HepG2 (cell line): Measurements from ENCODE around the gene NGEF. TPM values are rescaled to one million over a fixed set of nuclear protein-coding genes. Genes with fewer than 3 reads are reported as not detected.
A peak's percentile ranks its signal among the peaks of the same experiment; 100 is the strongest.

Source experiments
- ATAC-seq: fragments of 200-7000 bp; cut with Tn5 transposase; 3 replicates; pipeline ENCODE4 v1.9.1; 2020; ENCODE audit warnings: mild to moderate bottlenecking, moderate library complexity
- BruUV-seq: library from RNA; stranded (reverse); fragments of 400-500 nt; replicated peaks from 2 replicates; lab custom pipeline; 2021; lab: Mats Ljungman, UMichigan
- CTCF ChIA-PET: fragments of 300-600 bp; formaldehyde crosslinking; extraction: SDS; loops from one replicate; lab custom pipeline; 2021; ENCODE audit warnings: low total read pairs, inconsistent platforms, low intra/inter-chr PET ratio; lab: Yijun Ruan, JAX
- POLR2A ChIA-PET: fragments of 350-600 bp; sonication (Branson Sonifier 250); formaldehyde crosslinking; loops from one replicate; lab custom pipeline; 2020; ENCODE audit warnings: antibody characterized with exemption, inconsistent platforms; lab: Yijun Ruan, JAX
- DNase-seq: peaks from one replicate; pipeline ENCODE4 v3.0.0-alpha.2; 2015; ENCODE audit warnings: low spot score
- FAIRE-seq: peaks from 3 replicates; lab custom pipeline; 2011; peaks lifted over from hg19 to GRCh38; lab: Jason Lieb, UNC
- H2AFZ ChIP-seq: one replicate; pipeline ENCODE4 v1.6.1; 2011; ENCODE audit warnings: low read length, inconsistent platforms
- H3K27ac ChIP-seq: fragments of 300-600 bp; 3 replicates; pipeline ENCODE4 v1.8.0; 2011; ENCODE audit warnings: mixed run types, mild to moderate bottlenecking, mixed read lengths, low read length, inconsistent platforms; ENCODE audit not compliant: insufficient read depth; ENCODE audit errors: extremely low read length
- H3K27me3 ChIP-seq, 2 experiments: fragments of 200-600 bp in 1 of 2; 2 replicates in 1 of 2; 3 replicates in 1 of 2; pipeline versions ENCODE4 v1.6.0 to v1.8.0; 2011; ENCODE audit warnings: low read length in 2 of 2, mild to moderate bottlenecking in 2 of 2, moderate library complexity in 2 of 2, inconsistent platforms in 1 of 2; ENCODE audit not compliant: insufficient read depth in 2 of 2, control insufficient read depth in 1 of 2
- H3K36me3 ChIP-seq, 2 experiments: fragments of 200-600 bp in 1 of 2; replicated peaks in 1 of 2; 2 replicates in 1 of 2; 3 replicates in 1 of 2; pipeline versions ENCODE4 v1.5.1 to v1.8.0; 2011; ENCODE audit warnings: low read length in 2 of 2, inconsistent platforms in 1 of 2; ENCODE audit not compliant: insufficient read depth in 2 of 2, control insufficient read depth in 1 of 2
- H3K4me1 ChIP-seq: 2 replicates; pipeline ENCODE4 v1.5.1; 2012; ENCODE audit warnings: low read length, inconsistent platforms; ENCODE audit not compliant: insufficient read depth
- H3K4me2 ChIP-seq: 2 replicates; pipeline ENCODE4 v1.6.0; 2011; ENCODE audit warnings: low read depth, low read length, inconsistent platforms
- H3K4me3 ChIP-seq, 3 experiments: fragments of 200-600 bp in 1 of 3; sonication (generic), shearing (Covaris generic) in 1 of 3; replicated peaks in 1 of 3; 2 replicates each; pipeline ENCODE4 v1.5.1; 2011 to 2016; ENCODE audit warnings: low read length in 3 of 3, inconsistent platforms in 2 of 3, low read depth in 2 of 3, mild to moderate bottlenecking in 2 of 3, control low read depth in 1 of 3, mixed read lengths in 1 of 3; ENCODE audit not compliant: insufficient read depth in 1 of 3
- H3K79me2 ChIP-seq: one replicate; pipeline ENCODE4 v1.6.1; 2011; ENCODE audit warnings: low read length, inconsistent platforms; ENCODE audit not compliant: insufficient read depth
- H3K9ac ChIP-seq: 2 replicates; pipeline ENCODE4 v1.6.0; 2011; ENCODE audit warnings: mild to moderate bottlenecking, low read depth, low read length, inconsistent platforms; ENCODE audit not compliant: insufficient read depth
- H3K9me3 ChIP-seq: 2 replicates; pipeline ENCODE4 v1.5.1; 2012; ENCODE audit warnings: mild to moderate bottlenecking, low read length
- H4K20me1 ChIP-seq: 2 replicates; pipeline ENCODE4 v1.6.0; 2011; ENCODE audit warnings: inconsistent platforms, mild to moderate bottlenecking, low read length, moderate library complexity; ENCODE audit not compliant: insufficient read depth
- ATF1 ChIP-seq: IDR thresholded peaks from 2 replicates; pipeline ENCODE4 v1.6.1; 2016; ENCODE audit warnings: mild to moderate bottlenecking, control low read depth
- CEBPG ChIP-seq: IDR thresholded peaks from 2 replicates; pipeline ENCODE4 v1.6.1; 2016
- RERE ChIP-seq: IDR thresholded peaks from 2 replicates; pipeline ENCODE4 v1.6.1; 2016; ENCODE audit warnings: low read depth, missing genetic modification reagents, missing compliant biosample characterization
- SMAD1 ChIP-seq: sonication (generic); formaldehyde crosslinking; IDR thresholded peaks from 2 replicates; pipeline ENCODE4 v1.4.0; 2020; ENCODE audit warnings: missing genetic modification reagents, low read depth, mild to moderate bottlenecking, borderline replicate concordance
- TCF7L2 ChIP-seq: IDR thresholded peaks from 2 replicates; pipeline ENCODE4 v1.6.1; 2011; ENCODE audit warnings: mild to moderate bottlenecking, low read depth, low read length, moderate library complexity
- ZNF337 ChIP-seq: sonication (generic); formaldehyde crosslinking; IDR thresholded peaks from 2 replicates; pipeline ENCODE4 v1.5.1; 2020; ENCODE audit warnings: missing genetic modification reagents, low read depth, mild to moderate bottlenecking, borderline replicate concordance
- ZNF687 ChIP-seq: sonication (generic); formaldehyde crosslinking; IDR thresholded peaks from 2 replicates; pipeline ENCODE4 v1.5.1; 2020; ENCODE audit warnings: mild to moderate bottlenecking, missing genetic modification reagents, moderate library complexity
- WGBS: methylation state at CpG from one replicate; pipeline ENCODE4 v1.1.6; 2017; ENCODE audit warnings: low lambda C conversion rate; 5-methylcytosine and 5-hydroxymethylcytosine counted together
- in situ Hi-C: cut with HindIII; loops from 2 replicates; pipeline ENCODE4 v1.10.0; 2017; ENCODE audit warnings: low pct_unique_long_range_greater_than_20kb; ENCODE audit not compliant: extremely low pct_ligation_motif_present
- intact Hi-C: fragments of 100-400 bp; cut with micrococcal nuclease; formaldehyde crosslinking; loops from one replicate; pipeline ENCODE4 v1.10.0; 2022; ENCODE audit not compliant: unreplicated experiment
- polyA plus RNA-seq, 8 experiments: library from polyadenylated mRNA; depleted of rRNA in 3 of 8; stranded (reverse) in 7 of 8; unstranded in 1 of 8; fragments of >200 nt; fragmentation: Illumina TruSeq in 4 of 8; extraction: Trizol in 4 of 8; gene quantifications; 2 replicates each; pipeline versions ENCODE4 v1.2.1 to v1.2.3, GENCODE V29; 2011 to 2016; ENCODE audit warnings: low read depth in 4 of 8, missing spikeins in 1 of 8, mixed read lengths in 1 of 8; ENCODE audit not compliant: insufficient read depth in 1 of 8
- total RNA-seq, 5 experiments: library from RNA; depleted of rRNA; stranded (reverse); fragments of >200 nt; fragmentation: Illumina TruSeq; extraction: Trizol; gene quantifications; 2 replicates each; pipeline ENCODE4 v1.2.3, GENCODE V29; 2016; ENCODE audit warnings: low read depth in 1 of 5

Gene NGEF
- total and polyA plus RNA-seq, 2 of the 13 experiments (the other 11 are each of a cell fraction or from before 2014, with no cell fraction given) = 14.4 to 36.9 TPM

GRCh38 chr2:232842689-232843088 lies 170.4 kb downstream of the NGEF start (continued):
- TF ChIP-seq ZNF687 = no peak

- ChIA-PET CTCF (no interaction called here), POLR2A (no interaction called here)
- no peak for ATAC-seq
- H4K20me1 ChIP-seq = no peaks in the 10 kb centered on the region
- TF ChIP-seq RERE (CRISPR knock-in tag) (no peak), ZNF337 (CRISPR knock-in tag) (no peak), CEBPG (CRISPR knock-in tag) (no peak), SMAD1 (no peak), ATF1 (CRISPR knock-in tag) (0 out of 2 replicates have a peak, but pooled peaks have one; percentile 14), TCF7L2 (no peak)
- H3K79me2 ChIP-seq = no peaks in the 10 kb centered on the region
- BruUV-seq = no TSS peak
- peak; percentile 63 for FAIRE-seq
- in situ Hi-C loops (no loop called here), intact Hi-C loops (no loop called here)
- DNase-seq = no peak
- H3K9me3 ChIP-seq = no peaks in the 10 kb centered on the region
- no peak overlapping the region for H3K27ac ChIP-seq
- no peak overlapping the region for H2AFZ ChIP-seq
- H3K36me3 ChIP-seq = peaks cover 41 to 82% of the 10 kb centered on the region in 2 experiments
- no peak overlapping the region for H3K4me2 ChIP-seq
- no peak overlapping the region for H3K4me3 ChIP-seq
- 96% methylated on average over 9 of the region's 9 CpGs for WGBS
- H3K27me3 ChIP-seq = no peaks in the 10 kb centered on the region
- peaks cover 13% of the 10 kb centered on the region for H3K4me1 ChIP-seq
- H3K9ac ChIP-seq = no peak overlapping the region
Measured at GRCh38 chr2:232839411-232840079, 173.5 kb downstream of the NGEF start.
